Measurements from ENCODE around the gene SORCS2.

The SORCS2 gene

DNA sequence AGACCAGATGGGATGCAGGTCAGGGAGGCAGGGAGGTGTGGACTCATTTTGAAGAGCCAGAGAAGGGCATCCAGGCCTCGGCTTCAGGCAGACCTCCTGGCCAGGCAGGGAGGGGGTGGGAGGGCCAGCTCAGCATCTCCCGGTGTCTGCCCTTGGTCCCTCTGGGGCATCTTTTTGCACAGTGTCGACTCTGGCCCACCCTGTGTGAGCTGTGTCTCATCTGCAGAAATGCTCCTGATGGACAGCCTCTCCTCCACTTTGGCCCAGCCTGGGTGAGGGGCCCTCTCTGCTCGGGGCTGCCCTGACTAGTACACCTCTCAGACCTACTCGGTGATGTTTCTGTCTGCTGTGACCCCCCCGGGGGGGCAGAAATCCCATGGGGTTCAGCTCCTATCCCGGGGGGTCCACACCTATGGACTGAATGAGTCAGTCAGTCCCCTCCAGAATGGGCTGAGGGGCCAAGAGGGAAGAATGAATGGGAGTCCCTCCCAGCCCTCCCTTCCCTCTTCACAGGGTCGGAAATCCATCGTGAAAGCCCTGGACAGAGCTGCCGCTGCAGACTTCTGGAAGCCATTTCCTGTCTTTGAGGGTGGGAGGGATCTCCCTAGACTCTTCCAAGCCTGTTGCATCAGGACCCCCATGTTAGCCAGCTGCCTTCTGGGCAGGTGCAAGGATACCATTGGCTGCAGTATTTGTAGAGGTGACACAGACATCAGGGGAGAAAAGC lies 439.1 kb downstream of the SORCS2 start:
- peak; percentile 35 for DNase-seq

- no peak for DNase-seq
These were observed 440.0 kb downstream of the SORCS2 start for GRCh38 chr4:7632341-7632740.

GRCh38 chr4:7632971-7633370 lies 440.6 kb downstream of the SORCS2 start:
- DNase-seq = peak; percentile 21

- DNase-seq = no peak
These were observed 442.4 kb downstream of the SORCS2 start for GRCh38 chr4:7634661-7635251.

- DNase-seq = no peak
These were observed 443.3 kb downstream of the SORCS2 start for GRCh38 chr4:7635445-7636239.

GRCh38 chr4:7636240-7636508 lies 443.8 kb downstream of the SORCS2 start:
- DNase-seq = no peak

GRCh38 chr4:7637139-7637538 lies 444.8 kb downstream of the SORCS2 start:
- no peak for DNase-seq

DNA sequence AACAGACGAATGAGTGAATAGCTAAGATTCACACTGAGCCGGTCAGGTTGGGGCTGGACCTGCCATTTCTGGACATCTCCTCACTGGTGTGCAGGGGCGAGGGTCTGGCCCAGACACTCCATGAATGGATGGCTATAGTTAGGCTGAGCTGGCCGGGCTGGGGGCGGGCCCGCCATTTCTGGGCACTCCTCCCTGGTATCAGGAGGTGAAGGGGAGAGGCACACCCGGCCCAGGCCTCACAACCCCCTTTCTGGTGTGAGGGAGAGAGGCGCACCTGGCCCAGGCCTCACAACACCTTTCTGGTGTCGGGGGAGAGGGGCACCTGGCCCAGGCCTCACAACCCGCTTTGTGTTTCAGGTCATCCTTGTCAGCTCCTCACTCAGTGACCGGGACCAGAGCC lies 445.6 kb downstream of the SORCS2 start:
- DNase-seq = no peak

GRCh38 chr4:7638489-7638888 lies 446.2 kb downstream of the SORCS2 start:
- DNase-seq = no peak

DNA sequence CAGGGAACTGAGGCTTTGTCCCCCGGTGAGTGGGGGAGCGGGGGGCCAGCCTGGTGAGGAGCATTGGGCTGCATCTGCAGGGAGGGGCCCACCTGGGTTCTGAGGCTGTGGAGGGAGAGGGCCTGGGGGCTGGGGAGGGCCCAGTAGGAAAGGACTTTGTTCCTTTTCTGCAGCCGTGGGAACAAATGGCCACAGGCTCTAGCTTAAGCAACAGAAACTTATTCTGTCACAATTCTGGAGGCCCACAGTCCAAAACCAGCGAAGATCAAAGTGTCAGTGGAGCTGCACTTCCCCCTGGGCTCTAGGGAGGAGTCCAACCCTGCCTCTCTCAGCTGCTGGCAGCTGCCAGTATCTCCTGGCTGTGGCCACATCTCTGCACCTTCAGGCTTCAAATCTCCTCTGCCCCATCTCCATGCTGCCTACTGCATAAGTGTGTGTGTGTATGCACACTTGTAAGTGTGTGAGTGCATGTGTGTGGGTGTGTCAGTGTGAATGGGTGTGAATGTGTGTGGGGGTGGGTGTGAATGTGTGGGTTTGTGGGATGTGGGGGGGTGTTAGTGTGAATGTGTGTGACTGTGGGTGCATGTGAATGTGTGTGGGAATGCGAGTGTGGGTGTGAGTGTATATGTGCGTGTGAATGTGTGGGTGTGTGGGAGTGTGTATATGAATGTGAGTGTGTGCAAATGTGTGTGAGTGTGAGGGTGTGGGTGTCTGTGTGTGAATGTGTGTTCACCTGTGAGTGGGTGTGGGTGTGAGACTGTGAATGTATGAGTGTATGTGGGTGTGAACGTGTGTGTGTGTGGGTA lies 446.8 kb downstream of the SORCS2 start:
- DNase-seq = no peak

- DNase-seq = no peak
These were observed 447.8 kb downstream of the SORCS2 start for GRCh38 chr4:7640136-7640535.

DNA sequence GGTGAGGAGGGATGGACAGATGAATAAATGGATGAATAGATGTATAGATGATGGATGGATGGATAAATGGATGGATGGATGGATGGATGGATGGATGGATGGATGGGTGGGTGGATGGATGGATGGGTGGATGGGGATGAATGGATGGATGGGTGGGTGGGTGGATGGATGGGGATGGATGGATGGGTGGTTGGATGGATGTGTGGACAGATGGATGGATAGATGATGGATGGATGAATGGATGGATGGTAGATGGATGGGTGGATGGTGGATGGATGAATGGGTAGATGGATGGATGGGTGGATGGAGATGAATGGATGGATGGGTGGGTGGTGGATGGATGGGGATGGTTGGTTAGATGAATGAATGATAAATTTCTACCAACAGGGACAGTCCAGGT lies 449.4 kb downstream of the SORCS2 start:
- DNase-seq = no peak

DNA sequence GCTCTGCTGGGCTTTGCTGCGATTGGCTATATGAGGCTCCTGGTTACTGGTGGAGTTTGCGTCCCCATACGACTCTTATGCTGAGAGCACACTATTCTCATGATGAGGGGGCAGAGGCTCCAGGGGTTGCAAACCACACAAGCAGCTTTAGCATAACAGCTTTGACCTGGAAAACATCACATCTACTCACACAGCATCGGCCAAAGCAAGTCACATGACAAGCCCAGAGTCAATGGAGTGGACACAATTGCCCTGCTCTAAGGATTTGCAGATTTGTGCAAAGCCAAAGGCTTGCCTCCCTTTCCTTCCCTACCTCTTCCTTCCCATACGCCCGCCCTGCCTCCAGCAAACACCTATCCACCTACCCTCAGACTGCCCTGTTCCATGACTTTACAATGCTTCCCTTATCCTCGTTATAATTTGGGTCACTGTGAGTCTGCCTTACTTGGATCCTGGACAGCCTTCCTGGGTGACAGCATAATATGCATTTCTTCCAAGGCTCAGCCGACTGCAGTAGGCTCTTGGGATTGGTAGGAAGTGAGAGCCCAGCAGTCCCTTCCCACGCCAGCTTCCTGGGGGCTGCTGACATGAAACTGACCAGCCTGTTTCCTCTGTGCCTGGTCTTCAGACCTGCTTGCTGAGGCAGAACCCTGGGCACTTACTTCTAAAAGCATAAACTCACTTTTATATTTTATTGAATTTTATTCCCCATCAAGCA lies 450.6 kb downstream of the SORCS2 start:
- DNase-seq = no peak

GRCh38 chr4:7645158-7645557 lies 452.8 kb downstream of the SORCS2 start:
- DNase-seq = no peak

- DNase-seq = no peak
These were observed 453.6 kb downstream of the SORCS2 start for GRCh38 chr4:7645956-7646355.

DNA sequence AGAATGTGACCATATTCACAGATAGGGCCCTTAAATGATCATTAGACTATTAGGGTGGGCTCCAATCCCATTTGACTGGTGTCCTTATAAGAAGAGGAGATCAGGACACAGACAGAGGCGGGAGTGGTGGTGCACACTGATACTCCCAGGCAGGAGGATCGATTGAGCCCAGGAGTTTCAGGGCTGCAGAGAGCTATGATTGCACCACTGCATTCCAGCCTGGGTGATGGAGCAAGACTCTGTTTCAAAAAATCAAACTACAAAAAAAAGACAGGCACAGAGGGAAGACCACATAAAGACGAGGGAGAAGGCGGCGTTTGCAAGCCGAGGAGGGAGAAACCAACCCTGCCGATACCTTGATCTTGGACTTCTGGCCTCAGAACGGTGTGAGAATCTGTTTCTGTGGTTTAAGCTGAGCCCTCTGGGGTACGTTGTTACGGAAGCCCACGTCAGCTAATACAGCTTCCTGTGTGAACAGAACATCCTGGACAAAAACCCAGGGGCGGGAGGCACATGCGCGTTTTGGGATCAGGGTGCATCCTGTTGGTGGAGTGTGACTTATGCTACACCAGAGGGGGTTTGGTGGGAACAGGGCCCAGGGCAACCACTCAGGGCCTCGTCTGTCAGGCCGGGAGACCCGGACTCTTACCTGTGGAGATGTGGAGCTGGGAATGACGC lies 454.2 kb downstream of the SORCS2 start:
- no peak for DNase-seq

- no peak for DNase-seq
These were observed 454.8 kb downstream of the SORCS2 start for GRCh38 chr4:7647186-7647585.

- DNase-seq = peak; percentile 84
These were observed 455.5 kb downstream of the SORCS2 start for GRCh38 chr4:7647600-7648543.

DNA sequence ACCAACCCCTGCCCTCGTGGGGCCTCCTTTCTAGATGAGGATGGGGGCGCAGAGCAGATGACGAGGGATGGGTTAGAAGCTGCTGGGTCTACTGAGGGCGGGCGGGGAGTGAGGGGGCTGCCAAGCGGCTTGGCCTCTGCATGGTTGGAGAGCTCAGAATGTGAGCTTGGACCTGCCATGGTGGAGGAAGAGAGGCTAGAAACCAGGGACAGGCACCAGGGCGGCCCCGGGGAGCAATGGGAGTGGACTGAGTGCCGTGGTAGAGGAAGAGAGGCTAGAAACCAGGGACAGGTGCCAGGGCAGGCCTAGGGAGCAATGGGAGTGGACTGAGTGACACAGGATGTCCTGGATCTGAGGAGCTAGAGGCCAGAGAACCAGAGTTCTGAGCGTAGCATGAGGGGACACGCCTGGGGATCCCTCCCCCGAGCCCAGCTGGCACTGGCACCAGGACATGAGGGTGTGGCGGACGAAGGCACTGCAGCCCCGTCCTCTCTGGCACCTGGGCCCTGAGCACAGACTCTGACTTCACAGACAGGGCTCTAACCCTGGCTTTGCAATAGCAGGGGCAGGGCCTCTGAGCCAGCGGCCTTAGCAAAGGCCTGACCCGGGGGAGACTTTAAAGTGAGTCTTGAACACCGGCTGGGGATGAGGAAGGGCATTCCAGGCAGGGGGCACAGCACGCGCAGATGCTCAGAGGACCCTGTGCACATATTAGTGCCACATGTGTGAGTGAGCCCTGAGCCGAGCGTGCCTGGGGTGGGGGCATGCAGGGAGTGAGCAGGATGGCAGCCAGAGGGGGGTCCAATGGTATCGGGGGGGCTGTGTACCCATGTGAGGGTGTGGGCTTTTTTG lies 456.4 kb downstream of the SORCS2 start:
- no peak for DNase-seq

- DNase-seq = no peak
These were observed 457.0 kb downstream of the SORCS2 start for GRCh38 chr4:7649411-7649740.

All from fibroblast of skin of right biceps (primary cell).